Fibroblast of skin of right quadriceps (primary cell): Measurements from ENCODE around the gene PPP1R12A.

Experiments used
- DNase-seq: peaks from one replicate; pipeline ENCODE4 v3.0.0-alpha.2; 2013

PPP1R12A gene

DNA sequence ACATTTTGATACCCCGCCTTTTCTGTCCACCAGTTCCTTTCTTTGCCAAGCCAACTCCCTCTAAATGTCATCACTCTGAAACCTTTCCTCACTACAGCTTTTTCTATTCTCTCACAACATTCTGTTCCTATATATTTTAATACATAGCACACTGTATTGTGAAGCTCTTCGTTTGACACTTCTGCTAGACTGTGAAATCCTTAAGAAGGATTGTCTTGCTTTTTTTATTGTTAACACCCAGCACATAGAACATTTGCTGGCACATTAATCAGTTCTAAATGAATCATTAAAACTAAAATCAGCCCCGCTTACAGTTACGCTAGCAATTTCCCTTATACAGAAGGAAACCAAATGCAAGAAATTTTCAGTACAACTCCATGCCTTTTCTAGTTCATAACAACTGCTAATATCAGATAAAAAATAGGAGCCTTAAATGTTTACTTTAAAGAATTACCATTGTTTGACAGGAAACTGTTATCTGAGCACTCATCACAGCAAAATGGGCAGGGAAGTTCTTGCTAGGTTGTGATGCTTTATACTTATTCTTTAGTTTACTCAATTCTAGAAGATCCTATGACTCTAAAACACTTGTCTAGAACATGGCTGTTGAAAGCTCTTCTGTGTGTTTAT, 93.5 kb downstream of the PPP1R12A start:
- DNase-seq: no peak

DNA sequence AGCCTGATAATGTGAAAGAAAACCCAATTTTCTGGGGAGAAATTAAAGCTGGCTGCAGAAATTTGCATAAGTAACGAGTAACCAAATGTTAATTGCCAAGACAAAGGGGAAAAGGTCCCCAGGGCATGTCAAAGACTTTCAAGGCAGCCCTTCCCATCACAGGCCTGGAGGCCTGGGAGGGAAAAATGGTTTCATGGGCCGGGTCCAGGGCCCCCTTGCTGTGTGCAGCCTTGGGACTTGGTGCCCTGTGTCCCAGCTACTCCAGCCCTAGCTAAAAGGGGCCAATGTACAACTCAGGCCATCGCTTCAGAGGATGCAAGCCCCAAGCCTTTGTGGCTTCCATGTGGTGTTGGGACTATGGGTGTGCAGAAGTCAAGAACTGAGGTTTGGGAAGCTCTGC, 96.5 kb downstream of the PPP1R12A start:
- no peak for DNase-seq

DNA sequence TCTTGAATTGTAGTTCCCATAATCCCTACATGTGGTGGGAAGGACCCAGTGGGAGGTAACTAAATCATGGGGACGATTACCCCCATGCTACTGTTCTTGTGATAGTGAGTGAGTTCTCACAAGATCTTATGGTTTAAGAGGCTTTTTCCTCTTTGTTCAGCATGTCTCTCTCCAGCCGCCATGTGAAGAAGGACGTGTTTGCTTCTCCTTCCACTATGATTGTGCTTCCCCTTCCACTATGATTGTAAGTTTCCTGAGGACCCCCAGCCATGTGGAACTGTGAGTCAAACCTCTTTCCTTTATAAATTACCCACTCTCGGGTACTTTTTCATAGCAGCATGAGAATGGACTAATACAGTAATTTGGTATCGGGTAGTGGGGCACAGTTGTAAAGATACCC, 97.3 kb downstream of the PPP1R12A start:
- DNase-seq: no peak

DNA sequence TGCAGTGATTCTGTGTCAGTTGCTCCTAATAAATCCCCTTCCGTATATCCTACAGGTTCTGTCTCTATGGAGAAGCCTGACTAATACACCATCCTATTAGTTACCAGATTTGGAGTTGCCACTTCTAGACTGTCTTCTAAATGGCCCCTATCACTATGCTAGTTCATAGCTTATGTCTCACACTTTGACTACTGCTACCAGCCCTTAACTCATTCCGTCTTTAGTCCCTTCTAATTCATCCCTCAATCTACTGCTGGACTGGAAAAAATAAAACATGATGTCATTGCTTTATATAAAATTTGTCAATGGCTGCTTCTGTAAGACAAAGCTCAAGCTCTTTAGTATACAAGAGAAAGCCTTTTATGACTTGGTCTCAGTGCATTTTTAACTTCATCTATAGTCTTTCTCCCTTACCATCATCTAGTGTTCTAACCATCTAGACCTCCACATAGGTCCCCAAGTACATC, 99.5 kb downstream of the PPP1R12A start:
- DNase-seq: no peak

DNA sequence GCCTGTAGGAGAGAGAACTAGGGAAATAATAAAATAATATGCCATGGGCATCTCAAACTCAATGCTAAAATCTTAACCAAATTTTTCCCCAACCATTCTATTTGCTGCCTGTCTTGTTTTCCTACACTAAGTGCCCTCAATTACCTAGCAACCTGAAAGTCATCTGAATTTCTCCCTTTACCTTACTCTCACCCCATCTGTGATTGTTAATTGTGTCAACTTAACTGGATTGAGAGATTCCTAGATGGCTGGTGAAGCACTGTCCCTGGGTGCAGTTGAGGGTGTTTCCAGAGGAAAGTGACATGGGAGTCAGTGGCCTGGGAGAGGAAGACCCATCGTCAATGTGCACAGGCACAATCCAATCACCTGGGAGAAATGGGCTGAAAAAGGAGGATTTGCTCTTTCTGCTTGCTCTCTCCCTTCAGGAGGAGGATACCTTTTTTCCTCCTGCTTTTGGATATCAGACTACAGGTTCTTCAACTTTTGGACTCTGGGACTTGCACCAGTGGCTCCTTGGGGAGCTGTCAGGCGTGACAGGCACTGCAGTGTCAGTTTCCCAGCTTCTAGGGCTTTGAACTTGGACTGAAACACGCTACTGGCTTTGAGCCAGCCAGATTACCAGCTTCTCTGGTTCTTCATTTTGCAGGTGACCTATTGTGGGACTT, 100.1 kb downstream of the PPP1R12A start:
- DNase-seq: no peak

DNA sequence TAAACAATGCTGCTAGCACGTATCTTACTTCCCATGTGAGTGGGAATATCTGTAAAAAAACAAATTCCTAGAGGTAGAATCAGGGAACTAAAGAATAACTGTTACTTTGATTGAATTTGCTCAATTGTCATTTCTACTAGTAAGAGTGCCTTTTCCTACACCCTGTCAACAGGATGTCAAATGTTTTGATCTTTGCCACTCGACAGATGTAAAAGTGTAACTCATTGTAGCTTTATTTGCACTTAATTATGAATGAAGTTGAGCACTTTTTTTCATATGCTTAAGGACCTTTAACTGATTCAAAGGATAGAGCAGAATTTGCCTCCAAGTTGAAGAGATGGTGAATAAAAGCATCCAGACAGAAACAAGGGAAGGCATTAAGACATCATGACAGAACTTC, 104.5 kb downstream of the PPP1R12A start:
- DNase-seq: no peak

DNA sequence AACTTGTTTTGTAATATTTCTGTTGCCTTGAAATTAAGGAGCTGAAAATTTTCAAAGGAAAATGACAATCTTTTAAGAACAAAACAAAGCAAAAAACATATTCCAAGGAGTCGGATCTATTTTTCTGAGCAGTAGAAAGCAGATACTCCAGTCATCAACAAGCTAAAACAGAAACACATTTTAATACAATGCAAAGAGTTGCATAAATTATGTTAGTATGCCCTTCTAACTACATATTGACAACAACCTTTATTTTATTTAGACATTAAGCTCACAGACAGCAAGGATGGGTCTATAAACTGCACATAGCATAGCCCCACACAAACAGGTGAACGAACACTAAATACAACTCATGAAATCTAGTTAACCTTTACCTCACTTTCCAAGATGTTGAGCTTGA, 106.0 kb downstream of the PPP1R12A start:
- DNase-seq: no peak

DNA sequence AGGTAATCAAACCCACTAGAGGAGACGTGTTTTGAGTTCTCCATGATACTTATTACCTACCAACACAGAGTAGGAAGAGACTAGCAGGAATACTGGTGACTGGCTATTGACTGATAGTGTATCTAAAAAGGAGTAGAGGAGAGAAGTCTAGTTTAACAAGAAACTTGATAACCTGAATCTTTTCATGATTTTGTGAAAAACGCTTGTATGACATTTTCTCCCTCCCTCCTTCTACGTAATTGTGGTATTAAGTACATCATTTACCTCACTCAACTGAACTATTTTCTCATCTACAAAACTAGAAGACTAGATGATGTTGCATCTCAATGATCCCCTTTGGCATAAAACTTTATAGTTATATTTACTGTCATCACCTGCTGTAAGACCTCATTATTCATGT, 107.4 kb downstream of the PPP1R12A start:
- no peak for DNase-seq

DNA sequence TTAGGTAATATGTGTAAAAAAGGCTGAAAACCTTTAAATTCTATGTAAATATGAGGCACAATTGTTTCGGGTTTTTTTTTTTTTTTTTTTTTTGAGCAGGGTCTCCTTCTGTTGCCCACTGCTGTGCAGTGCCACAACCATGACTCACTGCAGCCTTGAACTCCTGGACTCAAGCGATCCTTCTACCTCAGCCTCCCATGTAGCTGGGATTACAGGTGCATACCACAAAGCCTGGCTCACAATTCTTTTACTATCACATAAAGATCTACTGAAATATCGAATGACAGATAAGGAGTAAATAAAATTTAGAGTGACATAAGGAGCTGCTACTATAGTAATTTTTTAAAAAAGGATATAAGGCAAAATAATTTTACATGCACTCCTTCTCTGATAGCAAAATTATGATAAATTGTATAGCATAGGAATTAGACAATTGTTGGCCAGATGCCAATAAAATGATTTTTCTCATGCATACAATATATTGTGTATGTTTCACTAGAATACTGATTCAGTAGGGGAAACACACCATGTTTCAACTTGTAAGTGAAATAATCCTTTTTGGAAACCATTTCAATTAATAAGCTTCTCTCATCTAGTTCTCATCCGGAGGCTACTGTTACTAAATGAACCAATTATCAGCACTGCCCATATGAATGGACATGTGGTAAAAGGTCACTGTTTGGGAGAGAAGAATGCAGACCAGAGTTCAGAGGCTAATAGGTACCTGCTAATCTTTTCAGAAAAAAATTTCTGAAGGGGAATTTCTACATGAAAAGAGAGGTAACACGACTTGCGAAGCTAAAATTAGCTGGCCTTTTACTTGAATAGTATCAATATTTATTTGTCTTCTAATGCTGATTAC, 108.4 kb downstream of the PPP1R12A start:
- no peak for DNase-seq

DNA sequence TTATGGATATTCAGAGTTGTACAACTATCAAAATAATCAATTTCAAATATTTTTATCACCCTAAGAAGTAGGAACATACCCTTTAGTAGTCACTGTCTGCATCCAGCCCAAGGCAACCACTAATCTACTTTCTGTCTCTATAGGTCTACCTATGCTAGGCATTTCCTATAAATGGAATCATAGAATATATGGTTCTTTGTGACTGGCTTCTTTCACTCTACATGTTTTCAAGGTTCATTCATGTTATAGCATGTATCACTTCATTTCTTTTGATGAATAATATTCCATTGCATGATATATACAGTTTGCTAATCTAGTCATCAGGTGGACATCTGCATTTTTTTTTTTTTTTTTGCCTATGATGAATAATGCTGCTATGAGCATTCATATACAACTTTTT, 112.4 kb downstream of the PPP1R12A start:
- no peak for DNase-seq

DNA sequence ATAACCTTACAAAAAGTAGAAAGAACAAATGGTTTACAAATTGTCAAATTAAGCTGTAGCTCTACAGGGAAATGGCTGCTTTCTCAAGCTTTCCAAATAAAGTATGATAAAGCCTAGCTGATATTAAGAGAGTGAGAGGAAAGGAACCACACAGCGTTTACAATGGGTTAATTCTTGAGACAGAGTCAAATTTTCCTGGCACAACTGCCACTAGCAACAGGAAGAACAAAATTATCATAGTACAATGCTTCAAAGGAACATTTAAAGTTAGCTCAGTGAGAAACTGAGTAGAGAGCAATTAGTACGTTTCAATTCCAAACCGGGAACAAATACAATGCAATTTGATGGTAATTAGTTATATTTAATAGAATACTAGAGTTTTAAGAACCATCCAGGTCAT, 116.0 kb downstream of the PPP1R12A start:
- DNase-seq: no peak

DNA sequence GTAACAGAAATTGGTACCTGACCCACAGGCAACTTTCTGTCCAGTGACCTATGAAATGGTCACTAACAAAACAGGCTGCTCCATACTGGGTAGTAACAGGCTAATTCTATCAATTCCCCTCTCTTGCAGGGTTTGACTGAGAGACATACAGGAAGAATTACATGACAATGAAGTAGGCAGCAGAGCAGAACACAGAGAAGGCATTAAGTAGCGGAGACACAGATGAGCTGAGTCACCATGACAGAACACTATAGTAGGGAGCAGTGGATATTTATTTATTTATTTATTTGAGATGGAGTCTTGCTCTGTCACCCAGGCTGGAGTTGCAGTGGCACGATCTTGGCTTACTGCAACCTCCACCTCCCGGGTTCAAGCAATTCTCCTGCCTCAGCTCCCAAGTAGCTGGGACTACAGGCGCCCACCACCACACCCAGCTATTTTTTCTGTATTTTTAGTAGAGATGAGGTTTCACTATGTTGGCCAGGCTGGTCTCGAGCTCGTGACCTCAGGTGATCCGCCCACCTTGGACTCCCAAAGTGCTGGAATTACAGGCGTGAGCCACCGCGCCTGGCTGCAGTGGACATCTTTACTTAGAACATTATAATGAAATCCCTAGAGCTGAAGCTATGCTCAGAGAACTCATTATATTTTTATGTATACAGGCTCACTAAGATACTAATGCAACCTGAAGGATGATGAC, 150.4 kb downstream of the PPP1R12A start:
- DNase-seq: peak; percentile 53

DNA sequence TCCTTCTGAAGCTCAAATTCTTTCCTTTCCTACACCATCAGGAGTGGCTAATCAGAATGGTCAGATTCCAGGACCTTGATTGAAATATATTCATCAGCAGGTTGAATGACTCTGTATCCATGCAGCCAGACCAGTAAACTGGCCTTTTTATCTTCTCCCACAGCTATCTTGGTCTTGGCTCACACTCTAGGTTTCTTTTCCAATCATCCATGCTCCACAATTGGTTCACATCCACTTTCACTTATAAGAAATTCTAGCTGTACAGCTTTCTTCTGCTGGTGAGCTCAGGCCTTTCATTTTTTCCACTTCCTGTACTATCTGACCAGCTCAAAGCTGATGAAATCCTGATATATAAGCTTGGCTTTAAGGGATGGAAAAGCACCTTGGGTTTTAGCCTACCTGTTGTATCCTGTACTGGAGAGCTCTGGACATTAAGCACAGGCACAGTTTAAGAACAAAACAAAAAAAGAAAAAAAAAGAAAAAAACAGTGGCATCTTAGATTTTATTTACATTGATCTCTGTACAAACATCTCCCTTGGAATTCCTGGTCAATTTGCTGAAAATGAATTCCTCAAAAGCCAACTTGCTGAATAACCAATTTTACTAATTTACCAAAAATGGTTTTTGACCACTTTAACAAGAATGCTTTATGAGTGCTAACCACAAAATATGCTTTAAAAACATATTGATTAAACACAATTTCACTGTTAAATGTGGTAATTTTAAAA, 152.6 kb downstream of the PPP1R12A start:
- DNase-seq: peak; percentile 54

DNA sequence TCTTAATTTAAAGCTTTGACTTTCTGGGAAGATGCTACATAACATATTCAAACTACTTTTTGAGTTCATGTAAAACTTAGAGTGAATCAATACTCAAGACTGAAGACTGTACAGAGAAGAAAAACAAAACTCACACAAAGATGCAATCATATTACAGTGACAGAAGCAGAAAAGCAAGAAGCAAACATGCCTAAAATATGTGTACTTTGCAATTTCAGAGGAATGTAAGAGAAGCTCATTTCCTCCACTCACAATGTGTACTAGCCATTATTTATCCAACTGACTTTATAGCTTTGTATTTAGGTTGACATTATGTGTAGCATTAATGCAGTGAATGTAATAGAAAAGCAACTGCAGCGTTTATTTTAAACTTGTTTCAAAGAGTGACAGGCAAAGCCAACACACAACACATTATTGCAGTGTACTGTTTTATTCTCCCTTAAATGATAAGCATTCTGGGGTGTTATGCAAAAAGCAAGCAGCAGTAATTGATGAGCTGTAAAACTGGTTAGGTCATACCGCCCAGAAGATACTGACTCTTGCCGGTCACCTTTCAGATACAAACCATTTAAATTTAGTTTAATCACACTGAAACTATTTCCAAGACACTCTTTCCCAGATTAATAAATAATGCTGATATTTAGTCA, 156.0 kb downstream of the PPP1R12A start:
- no peak for DNase-seq

DNA sequence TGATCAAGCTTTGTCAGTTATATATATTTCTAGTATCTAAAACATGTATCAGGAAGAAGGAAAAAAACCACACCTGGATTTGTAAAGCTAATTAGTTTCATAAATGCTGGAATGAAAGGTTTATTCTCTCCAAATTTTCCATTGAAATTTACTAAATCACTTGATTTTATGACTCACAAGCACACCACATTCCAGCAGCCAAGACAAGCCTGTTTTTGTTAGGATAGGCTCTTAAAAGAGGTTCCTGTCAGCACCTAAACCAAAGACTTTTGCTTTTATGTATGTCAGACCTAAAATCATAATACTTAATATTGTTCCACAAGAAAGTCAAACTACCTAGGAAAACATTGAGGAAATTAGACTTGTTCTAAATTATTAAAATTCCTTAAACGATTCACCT, 158.8 kb downstream of the PPP1R12A start:
- peak; percentile 43 for DNase-seq

DNA sequence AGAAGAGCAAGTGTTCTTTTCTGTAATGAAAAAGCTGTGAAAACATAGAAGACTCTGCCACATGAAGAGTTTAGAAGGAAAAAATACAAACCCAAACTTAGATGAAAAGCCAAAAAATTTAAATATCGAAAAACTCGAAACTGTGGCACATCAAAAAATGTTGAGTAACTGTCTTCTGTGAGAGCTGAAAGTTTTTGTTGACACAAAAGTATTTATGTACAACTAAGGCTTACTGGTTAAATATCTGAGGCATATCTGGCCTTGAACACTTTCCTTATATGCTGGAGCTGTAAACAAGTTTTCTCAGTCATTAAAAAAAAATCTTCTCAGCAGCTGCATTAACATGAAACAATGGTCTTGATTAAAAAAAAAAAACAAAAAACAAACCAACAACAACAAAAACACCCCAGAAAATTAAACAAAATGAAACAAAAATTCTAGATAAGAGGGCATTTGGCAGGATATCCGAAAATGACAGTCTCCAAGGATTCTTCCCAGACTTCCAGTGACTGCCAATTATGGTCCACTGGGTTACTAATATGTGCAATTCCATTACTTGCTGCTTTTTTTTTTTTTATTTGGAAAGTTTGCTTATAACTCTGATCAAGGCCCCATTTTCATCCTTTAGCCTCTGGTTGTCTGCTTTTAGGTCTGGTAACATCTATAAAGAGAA, 159.4 kb downstream of the PPP1R12A start:
- no peak for DNase-seq

DNA sequence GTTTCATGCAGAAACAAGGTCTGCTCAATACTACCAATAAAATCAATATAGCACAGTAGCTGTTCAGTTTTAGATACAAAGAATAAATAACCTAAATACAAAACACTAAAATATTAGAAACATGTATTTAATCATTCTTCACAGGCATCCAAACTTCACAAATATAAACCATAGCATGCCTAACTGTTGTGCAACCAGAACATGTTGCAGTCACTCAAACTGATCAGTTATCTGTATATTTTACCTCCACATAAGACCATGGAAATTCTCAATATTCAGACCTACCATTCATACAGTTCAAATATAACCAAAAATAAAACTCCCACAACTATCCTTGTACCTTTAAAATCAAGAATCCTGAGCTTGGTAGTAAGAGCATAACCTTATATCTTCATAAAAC, 161.0 kb downstream of the PPP1R12A start:
- DNase-seq: no peak

DNA sequence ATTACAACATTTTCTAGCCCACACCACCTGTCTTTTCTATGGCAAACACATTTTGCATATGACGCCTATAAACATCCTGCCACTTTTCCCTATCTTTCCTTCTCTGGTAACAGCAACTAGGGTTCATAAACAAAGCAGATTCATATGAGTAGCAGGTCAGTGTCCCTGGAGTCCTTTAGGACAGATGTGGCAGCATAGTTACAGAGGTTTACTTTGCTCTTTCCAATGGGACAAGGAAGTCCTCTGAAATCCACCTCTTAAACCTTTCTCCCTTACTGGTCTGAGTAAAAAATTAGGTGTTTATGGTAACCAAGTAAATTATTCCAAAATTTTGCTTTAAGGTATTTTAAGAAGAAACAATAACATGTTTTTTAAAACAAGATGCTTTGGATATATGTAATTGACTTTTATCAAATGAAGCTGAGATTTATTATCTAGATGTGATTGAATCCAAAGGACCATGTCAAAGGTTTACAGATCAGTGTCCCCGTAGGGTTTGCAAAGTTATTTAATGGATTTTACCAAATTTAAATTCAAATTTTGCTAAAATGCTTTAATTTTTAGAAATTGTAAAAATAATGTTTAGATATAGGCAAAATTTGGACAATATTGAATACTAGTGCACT, 164.9 kb downstream of the PPP1R12A start:
- DNase-seq: no peak

DNA sequence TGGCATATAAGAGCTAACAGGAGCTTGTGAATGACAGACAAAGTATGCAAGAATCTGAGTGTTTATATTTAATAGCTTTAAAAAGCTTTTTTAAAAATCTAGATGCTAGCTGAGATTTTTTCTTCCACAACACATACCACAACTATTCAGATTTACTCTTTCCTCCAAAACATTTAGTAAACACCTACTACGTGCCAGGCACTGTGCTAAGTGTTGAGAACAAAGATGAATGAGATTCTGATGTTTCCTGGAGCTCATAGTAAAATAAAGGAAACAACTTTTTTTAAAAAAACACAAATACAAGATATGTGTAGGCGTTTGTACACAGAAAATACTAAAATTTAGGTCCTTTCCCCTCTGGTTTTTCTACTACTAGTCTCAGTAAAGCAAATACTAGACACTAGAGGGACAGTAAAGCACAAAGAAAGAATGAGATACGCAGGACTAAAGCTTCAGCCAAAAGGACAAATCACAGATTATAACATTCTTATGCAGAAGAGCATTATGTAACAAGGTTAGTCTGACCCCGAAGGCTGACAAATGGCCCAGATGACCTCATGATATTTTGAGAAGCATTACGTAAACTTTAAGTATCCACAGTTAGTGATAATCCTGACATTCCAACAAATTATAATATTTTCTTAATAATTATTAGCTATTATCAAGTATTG, 165.6 kb downstream of the PPP1R12A start:
- DNase-seq: no peak

DNA sequence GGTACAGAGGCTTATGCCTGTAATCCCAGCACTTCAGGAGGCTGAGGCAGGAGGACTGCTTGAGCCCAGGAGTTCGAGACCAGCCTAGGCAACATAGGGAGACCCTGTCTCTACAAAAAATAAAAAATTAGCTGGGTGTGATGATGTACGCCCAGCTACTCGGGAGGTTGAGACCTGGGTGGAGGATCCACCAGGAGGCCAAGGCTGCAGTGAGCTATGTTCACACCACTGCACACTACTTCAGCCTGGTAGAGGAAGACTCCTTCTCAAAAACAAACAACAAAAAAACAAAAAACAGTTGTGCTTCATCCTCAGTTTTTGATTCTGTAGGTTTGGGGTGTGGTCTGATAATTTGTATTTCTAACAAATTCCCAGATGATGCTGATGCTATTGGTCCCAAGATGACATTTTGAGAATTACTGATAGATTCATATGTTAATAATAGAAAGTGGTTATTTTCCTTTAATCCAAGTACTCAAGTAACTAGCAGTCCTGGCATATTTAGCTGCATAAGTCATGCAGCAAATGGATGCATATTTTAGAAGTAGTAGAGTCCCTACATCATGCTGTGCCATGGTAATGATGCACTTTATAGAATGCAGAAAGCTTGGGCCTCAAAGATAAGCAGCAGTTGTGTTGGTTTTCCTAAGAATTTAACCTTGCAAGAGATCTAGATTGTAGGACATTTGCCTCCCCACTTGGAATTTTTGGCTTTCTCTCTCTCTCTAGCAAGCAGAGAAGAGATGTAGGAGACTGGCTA, 168.0 kb downstream of the PPP1R12A start:
- DNase-seq: peak; percentile 40
